ENCODE measurements around the gene FOXM1. TPM values are rescaled to one million over a fixed set of nuclear protein-coding genes. Genes with fewer than 3 reads are reported as not detected.

Gene FOXM1
- total and polyA plus RNA-seq, 2 of the 13 experiments (the other 11 are each of a cell fraction or from before 2014, with no cell fraction given), result 17.1 to 25.9 TPM

GRCh38 chr12:2876431-2877046, 435 bp downstream of the FOXM1 start (continued):
- peak; percentile 59; the same call in 1 of the 2 replicates for TF ChIP-seq KDM5A (IDR thresholded peaks at IDR 0.05; ENCODE audit: borderline replicate concordance, low read length)
- TF ChIP-seq SKI (IDR thresholded peaks at IDR 0.05; ENCODE audit: partially characterized antibody), result no peak
- TF ChIP-seq TFAP4 (IDR thresholded peaks at IDR 0.05; ENCODE audit: borderline replicate concordance, low read depth), result no peak
- TF ChIP-seq THAP8 (CRISPR knock-in tag; IDR thresholded peaks at IDR 0.05; ENCODE audit: borderline replicate concordance), result no peak
- TF ChIP-seq ZBTB10 (CRISPR knock-in tag; IDR thresholded peaks at IDR 0.05; ENCODE audit: borderline replicate concordance), result no peak
- TF ChIP-seq NBN (conservative IDR thresholded peaks at IDR 0.05), result no peak
- no peak for TF ChIP-seq ZBTB40 (IDR thresholded peaks at IDR 0.05)
- TF ChIP-seq ZBTB40 (CRISPR knock-in tag; IDR thresholded peaks at IDR 0.05), result no peak
- no peak for TF ChIP-seq HNRNPH1 (optimal IDR thresholded peaks at IDR 0.05; ENCODE audit: low read depth, low read length)
- TF ChIP-seq ZNF343 (CRISPR knock-in tag; IDR thresholded peaks at IDR 0.05), result no peak
- no peak for TF ChIP-seq ZNF777 (CRISPR knock-in tag; IDR thresholded peaks at IDR 0.05)
- 0 out of 2 replicates have a peak, but pooled peaks have one; percentile 22 for TF ChIP-seq PATZ1 (CRISPR knock-in tag; IDR thresholded peaks at IDR 0.05)
- no peak for TF ChIP-seq ETV6 (CRISPR knock-in tag; conservative IDR thresholded peaks at IDR 0.05)
- no peak for TF ChIP-seq HNRNPUL1 (IDR thresholded peaks at IDR 0.05; ENCODE audit: low read depth, low read length)
